GM23248 (cell line): Measurements from ENCODE around the gene MRPS2.

Experiments used
- EZH2 ChIP-seq: fragments of 200-600 bp; sonication (generic); IDR thresholded peaks from 2 replicates; pipeline ENCODE4 v1.6.1; 2018; ENCODE audit warnings: antibody characterized with exemption, mild to moderate bottlenecking; ENCODE audit not compliant: insufficient read depth, poor library complexity, severe bottlenecking
- EZH2phosphoT487 ChIP-seq: fragments of 200-600 bp; sonication (generic); IDR thresholded peaks from 2 replicates; pipeline ENCODE4 v1.6.1; 2018; ENCODE audit warnings: antibody characterized with exemption, moderate library complexity, mild to moderate bottlenecking, low read depth; ENCODE audit not compliant: insufficient read depth

DNA sequence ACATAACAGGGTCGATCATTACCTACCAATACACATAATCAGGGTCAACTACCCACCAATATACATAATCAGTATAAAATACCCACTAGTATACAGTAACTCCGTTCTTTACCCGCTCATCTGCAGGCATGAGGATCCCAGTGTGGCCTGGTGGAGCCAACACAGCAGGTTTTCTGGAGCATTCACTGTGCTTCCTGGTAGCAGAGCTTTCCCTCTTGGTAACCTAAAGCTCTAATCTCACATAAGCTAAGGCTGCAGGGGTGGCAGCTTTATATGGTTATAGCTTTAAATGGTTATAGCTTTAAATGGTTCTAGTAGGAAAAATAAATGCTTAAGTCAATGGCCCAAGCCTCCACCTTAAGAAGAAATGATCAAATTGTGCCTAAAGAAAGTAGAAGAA is 32.6 kb downstream of the MRPS2 start:
- no peak for TF ChIP-seq EZH2
- no peak for TF ChIP-seq EZH2phosphoT487
